ENCODE data around the gene CREB3L2.
A peak's percentile ranks its signal among the peaks of the same experiment; 100 is the strongest.
"Not testable (repeated sequence)": the region's sequence is repeated elsewhere in the genome, so short reads cannot be mapped to it uniquely, and the experiment has no call there.

Gene CREB3L2

DNA sequence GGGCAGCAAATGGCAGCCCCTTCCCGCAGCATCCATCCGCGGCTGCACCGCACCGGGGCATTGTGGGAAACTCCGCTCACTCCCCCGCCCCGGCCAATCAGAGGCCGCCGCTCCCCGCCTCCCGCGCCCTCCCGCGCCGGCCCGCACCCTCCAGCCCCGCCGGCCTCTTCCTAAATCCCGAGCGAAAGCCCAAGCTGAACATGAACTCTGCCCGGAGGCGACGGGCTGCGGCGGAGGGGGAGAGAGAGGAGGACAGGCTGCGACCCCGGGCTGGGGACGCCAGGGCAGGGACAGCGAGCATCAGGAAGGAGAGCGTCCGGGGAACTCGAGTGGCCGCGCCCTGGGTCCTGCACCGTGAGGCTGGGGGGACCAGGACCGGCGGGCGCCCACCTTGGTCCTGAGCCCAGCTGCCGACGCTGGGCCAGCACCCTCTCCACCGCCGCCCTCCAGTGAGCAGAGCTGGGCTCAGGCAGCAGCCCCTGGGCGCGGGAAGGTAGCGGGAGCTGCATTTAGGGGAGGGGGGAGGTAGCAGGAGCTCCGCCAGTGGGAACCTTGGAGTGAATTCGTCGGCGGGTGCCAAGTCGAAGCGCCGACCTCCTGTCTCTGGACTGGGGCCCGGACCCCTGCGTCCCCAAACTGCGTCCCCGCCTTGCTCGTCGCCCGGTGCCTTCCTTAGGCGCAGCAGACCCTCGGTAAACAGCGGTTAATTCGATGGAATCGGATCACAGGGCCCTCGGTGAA is 154.9 kb downstream of the CREB3L2 start, which contains the start of gene DGKI:
TSS of gene DGKI (minus strand) at position 148 of the 741 bp plus-strand sequence.
- FAIRE-seq (no peak), DNase-seq (ENCODE audit: low spot score) (no peak)

GRCh38 chr7:137846549-137846826 is 155.4 kb downstream of the CREB3L2 start:
- DNase-seq (ENCODE audit: low spot score): peak; percentile 23
- FAIRE-seq: no peak

DNA sequence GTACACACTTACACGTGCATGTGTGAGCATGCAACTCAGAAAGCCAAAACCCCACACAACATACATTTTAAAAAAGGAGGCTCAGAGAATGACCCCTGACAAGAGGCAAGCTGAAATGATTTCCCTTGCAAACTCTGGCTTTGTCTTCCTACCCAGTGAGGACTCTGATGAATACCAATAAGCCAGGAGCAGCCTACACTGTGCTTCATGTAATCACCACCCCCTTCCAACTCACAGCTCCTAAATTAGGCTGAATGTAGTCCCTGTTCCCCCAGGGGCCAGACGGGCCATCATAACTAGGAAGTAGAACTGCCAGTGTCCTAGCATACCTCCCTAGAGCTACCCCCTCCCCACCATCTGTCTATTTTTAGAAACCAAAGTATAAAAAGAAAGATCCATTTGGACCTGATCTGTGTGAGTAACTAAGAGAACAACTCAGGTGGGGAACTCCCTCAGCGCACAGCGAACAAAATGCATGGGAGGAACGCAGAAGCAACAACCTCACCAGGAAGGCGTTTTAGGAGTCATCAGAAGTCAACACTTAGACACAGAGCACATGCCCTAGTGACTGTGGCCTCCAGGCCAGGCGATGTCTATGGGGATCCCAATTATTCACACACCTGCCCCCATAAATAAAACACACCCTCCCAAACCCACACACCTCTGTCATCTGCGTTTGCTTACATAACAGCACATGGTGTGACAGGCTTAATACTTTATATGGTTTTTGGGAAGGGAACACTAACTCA is 157.0 kb downstream of the CREB3L2 start:
- no peak for DNase-seq (ENCODE audit: low spot score)
- no peak for FAIRE-seq

DNA sequence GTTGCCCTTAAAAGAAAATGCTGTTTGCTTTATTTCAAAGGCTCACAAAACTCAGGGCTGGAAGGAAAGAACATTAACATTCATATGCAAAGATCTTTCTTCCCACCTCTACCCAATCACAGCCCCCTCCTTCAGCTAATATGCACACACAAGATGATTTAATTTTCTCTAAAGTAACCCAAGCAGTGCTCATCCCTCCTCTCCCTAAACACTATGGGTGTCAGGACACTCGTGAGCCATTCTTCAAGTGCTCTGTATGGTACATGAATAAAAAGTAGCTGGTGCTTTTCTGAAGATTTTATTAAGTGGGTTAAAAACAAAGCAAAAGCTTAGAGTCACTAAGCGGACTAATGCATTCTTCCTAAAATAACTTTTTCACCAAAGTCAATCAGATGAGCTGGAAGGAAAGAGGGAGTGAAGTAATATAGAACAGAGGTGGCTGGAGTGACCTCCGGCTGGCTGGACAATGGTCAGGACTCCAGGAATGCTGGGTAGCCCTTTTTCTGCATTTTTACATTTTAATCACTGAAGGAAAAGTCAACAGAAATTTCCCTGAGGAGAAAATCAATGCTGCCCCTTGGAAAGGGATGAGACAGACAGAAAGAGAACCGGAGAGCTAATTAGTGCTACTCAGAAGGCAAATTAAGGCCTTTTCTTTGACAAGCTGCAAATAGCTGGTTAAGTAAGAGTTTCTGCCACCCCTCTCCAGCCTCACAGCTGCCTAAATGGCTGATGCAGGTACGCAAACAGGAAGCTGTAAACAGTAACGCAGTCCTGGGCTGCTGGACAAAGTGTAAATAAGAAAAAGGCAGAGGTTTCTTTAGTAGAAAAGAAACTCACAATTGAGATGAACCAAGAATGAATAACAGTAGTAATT is 161.7 kb downstream of the CREB3L2 start:
- DNase-seq (ENCODE audit: low spot score) (no peak), FAIRE-seq (no peak)

DNA sequence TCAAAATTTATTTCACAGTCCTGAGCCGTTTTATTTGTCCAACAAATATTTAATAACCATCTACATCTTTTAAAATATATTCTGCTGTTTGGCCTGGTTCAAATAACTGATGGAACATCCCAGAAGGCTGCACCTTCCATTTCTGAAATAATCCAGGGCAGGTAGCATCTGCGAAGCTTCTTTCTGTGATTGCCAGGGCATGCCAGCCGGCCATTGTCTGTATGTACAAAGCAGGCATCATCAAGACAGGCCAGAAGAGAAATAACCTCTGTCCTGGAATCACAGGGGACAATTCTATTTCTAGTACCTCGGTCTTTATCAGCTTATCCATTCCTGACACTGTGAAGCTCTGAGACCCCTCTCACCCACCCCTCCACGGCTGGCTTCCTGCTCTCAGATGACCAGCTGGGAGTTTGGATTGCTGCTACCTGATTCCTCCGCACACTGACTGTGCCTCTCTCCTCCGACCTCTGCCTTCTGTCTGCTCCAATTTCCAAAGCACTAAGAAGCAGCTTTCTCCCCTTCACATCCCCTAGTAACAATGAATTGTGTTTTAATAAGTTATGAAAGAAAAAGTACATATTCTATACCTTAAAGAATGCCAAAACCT is 163.1 kb downstream of the CREB3L2 start:
- FAIRE-seq: no peak
- no peak for DNase-seq (ENCODE audit: low spot score)

DNA sequence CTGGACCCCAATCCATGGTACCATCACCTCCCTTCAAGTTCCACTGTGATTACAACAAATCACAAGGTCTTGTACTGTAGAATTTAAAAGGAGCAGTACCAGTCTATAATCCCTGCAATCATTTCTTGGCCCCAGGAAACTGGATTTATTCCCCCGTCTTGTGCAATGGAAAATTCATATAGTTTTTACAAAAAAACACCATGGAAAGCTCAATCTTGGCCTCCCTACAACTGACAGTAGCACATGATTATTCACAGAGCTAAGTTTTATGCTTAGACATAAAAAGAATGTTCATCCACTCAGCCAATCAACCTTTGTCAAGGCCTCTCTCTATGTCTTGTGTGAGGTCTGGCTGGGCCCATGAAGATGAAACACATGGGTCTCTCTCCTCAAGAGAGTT is 165.3 kb downstream of the CREB3L2 start:
- DNase-seq (ENCODE audit: low spot score) (no peak), FAIRE-seq (no peak)

GRCh38 chr7:137836113-137836509 is 165.8 kb downstream of the CREB3L2 start:
- FAIRE-seq (no peak), DNase-seq (ENCODE audit: low spot score) (no peak)

DNA sequence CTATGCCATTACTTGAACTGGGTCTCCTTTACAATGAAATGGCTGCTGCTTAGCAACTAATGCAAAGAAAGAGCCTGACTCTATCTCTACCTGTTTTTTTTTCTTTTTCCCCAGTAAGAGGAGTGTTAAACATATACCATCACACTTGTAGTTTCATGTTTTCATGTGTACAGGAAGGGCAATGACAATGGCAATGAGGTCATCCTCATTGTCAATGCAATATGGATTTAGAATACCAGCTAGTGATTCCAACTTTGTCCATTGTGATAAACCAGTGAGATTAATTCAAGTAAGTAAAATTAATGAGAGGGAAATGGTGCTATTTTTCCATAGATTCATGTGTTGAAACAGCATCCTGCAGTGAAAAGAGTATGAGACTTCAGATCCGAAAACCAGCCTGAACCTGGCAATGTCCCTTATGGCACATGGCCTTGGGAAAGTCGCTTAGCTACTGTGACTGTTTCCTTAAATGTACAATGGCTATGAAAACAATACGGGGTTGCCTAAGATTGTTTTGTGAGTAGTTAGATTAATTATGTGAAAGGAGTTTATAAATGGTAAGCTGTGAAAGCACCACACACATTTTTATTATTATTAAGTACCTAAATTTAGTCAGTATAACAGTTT is 166.3 kb downstream of the CREB3L2 start:
- FAIRE-seq: no peak
- DNase-seq (ENCODE audit: low spot score): no peak

DNA sequence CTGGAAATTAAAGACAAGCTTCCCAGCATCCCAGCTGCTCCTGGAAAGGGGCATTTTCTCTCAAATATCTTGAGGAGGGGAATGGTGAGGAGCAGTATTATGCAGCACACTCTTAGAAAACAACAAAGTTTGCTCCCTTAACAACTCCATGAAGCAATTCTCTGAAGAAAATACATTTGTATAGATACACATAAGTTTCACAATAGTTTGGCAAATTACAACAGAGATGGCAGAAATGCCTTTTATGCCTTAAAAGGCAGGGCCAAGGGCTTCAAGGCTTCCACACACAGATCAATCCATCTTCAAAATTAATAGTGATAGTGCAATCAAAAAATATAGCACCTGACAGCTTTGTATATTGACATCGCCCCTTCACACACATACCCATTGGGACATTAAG is 167.3 kb downstream of the CREB3L2 start:
- DNase-seq (ENCODE audit: low spot score): no peak
- FAIRE-seq: no peak

GRCh38 chr7:137832990-137833389 is 168.9 kb downstream of the CREB3L2 start:
- DNase-seq (ENCODE audit: low spot score); FAIRE-seq: not testable (repeated sequence)

DNA sequence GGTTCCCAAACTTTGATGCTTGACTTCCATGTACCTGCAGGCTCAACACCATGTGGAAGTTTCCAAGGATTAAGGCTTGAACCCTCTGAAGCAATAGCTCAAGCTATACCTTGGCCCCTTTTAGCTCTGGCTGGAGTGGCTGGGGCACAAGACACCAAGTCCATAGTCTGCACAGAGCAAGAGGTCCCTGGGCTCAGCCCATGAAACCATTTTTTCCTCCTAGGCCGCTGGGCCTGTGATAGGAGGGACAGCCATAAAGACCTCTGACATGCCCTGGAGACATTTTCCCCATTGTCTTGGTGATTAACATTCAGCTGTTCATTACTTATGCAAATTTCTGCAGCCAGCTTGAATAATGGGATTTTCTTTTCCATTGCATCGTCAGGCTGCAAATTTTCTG is 169.5 kb downstream of the CREB3L2 start:
- DNase-seq (ENCODE audit: low spot score) (no peak), FAIRE-seq (no peak)

DNA sequence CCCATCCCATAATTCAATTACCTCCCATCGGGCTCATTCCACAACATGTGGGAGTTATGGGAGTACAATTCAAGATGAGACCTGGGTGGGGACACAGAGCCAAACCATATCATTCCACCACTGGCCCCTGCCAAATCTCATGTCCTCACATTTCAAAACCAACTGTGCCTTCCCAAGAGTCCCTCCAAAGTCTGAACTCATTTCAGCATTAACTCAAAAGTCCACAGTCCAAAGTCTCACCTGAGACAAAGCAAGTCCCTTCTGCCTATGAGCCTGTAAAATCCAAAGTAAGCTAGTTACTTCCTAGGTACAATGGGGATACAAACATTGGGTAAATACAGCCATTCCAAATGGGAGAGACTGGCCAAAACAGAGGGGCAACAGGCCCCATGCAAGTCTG is 170.3 kb downstream of the CREB3L2 start:
- not testable (repeated sequence) for DNase-seq (ENCODE audit: low spot score); FAIRE-seq

DNA sequence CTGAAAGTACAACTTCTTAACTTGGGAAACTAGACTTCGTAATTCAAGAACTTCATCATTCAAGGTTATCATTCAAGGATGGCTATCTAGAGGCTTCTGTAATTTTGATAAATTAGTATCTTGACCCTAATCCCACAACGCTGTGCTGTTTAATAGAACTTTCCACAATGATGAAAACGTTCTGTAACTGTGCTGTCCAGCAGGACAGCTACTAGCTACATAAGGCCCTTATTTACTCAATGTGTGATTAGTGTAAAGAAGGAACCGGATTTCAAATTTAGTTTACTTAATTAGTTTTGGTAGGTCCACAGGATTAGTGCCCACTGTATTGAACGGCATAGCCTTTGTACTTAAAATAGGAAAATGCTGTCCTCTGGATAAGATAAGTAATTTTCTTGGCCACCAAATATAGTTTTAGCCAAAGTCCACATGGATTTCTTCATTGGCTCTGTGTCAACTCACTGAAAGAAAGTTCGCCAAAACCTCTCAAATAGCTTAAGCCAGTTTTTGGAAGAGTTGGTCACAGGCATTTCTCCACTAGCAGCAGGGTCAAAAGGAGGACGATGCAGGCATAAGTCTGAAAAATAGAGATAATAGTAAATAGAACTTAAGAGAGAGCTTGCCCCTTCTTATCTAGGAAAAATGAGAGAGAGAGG is 172.4 kb downstream of the CREB3L2 start:
- DNase-seq (ENCODE audit: low spot score) (no peak), FAIRE-seq (no peak)

- FAIRE-seq (no peak), DNase-seq (ENCODE audit: low spot score) (no peak)
Observed at GRCh38 chr7:137828456-137828855, 173.4 kb downstream of the CREB3L2 start.

GRCh38 chr7:137825489-137825888 is 176.4 kb downstream of the CREB3L2 start:
- FAIRE-seq (no peak), DNase-seq (ENCODE audit: low spot score) (no peak)
